Activated naive CD4-positive, alpha-beta T cell treated with anti-CD3 and anti-CD28 coated beads, Interleukin-2, amount 10 ng/mL, durations not matched to agents 7 days and 5 days (primary cell): ENCODE data around the gene GNG8.
"Not testable (repeated sequence)": the region's sequence is repeated elsewhere in the genome, so short reads cannot be mapped to it uniquely, and the experiment has no call there.

ENCODE experiments used
- CTCF ChIA-PET: fragments of 350-600 bp; sonication (Branson Sonifier 250); formaldehyde crosslinking; loops from one replicate; lab custom pipeline; 2021; ENCODE audit warnings: antibody characterized with exemption; lab: Charles Lee
- DNase-seq: peaks from one replicate; pipeline ENCODE4 v3.0.0-alpha.2; 2020
- H3K27ac Mint-ChIP-seq: one replicate; pipeline ENCODE4 v1.8.0; 2021; ENCODE audit warnings: mild to moderate bottlenecking, moderate library complexity, mixed read lengths
- H3K27me3 Mint-ChIP-seq: one replicate; pipeline ENCODE4 v1.8.0; 2021; ENCODE audit warnings: mild to moderate bottlenecking, mixed read lengths
- H3K36me3 Mint-ChIP-seq: one replicate; pipeline ENCODE4 v1.8.0; 2021; ENCODE audit warnings: mixed read lengths
- H3K4me1 Mint-ChIP-seq: one replicate; pipeline ENCODE4 v1.8.0; 2021; ENCODE audit warnings: mixed read lengths
- H3K4me3 Mint-ChIP-seq: one replicate; pipeline ENCODE4 v1.8.0; 2021; ENCODE audit warnings: mild to moderate bottlenecking, moderate library complexity, mixed read lengths
- H3K9me3 Mint-ChIP-seq: one replicate; pipeline ENCODE4 v1.8.0; 2021; ENCODE audit warnings: mixed read lengths

The GNG8 gene

DNA sequence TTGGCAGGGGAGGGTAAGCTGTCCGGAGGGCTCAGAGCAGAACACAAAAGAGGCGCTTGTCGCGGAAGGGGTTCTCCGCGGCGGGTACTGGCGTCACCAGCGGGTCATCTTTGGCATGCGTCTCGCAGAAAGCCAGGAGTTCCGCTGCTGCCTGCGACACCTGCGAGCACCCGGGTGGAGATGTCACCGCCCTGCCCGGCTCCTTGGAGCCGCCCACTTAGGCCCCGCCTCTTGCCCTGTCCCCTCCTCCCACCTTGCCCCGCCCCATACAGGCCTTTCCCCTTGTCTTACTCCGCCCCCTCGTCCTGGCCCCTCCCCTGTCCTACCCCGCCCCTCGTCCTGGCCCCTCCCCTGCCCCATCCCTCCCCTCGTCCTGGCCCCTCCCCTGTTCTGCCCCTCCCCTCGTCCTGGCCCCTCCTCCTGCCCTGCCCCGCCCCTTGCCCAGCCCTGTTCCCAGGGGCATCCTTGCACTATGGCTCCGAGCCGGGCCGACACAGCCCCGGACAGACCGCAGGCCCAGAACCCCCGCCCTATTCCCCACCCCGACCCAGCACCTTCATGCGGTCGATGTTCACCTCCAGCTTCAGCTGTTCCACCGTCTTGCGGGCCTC is 1.9 kb downstream of the GNG8 start:
- Mint-ChIP-seq H3K4me3 (peak overlapping the region; percentile 63), H3K27ac (peak overlapping the region; percentile 15), H3K9me3 (no peaks in the 10 kb centered on the region), H3K27me3 (peaks cover 52% of the 10 kb centered on the region), H3K36me3 (no peaks in the 10 kb centered on the region), H3K4me1 (peaks cover 18% of the 10 kb centered on the region)
- CTCF ChIA-PET, result interaction anchor here (1.0 to 1.3 kb wide), 2 partner anchors 14 to 20 kb away, joined by 4 read pairs; no protein-coding TSS in a partner anchor
- peak; percentile 97 for DNase-seq

- CTCF ChIA-PET, result interaction anchor here (0.8 to 2.4 kb wide), 3 partner anchors 13 to 19 kb away, joined by 3 to 12 read pairs (median 4); no protein-coding TSS in a partner anchor
- Mint-ChIP-seq H3K9me3 (no peaks in the 10 kb centered on the region), H3K27ac (no peak overlapping the region), H3K27me3 (peaks cover 52% of the 10 kb centered on the region), H3K4me1 (peaks cover 23% of the 10 kb centered on the region), H3K36me3 (no peaks in the 10 kb centered on the region), H3K4me3 (peak overlapping the region; percentile 63)
- DNase-seq, result no peak
These were observed 2.9 kb downstream of the GNG8 start for GRCh38 chr19:46633130-46633529.

- peaks cover 52% of the 10 kb centered on the region for H3K27me3 Mint-ChIP-seq
- no peak overlapping the region for H3K4me3 Mint-ChIP-seq
- peaks cover 27% of the 10 kb centered on the region for H3K4me1 Mint-ChIP-seq
- H3K27ac Mint-ChIP-seq, result no peak overlapping the region
- no peak for DNase-seq
- H3K36me3 Mint-ChIP-seq, result no peaks in the 10 kb centered on the region
- CTCF ChIA-PET, result interaction anchor here (0.6 to 2.5 kb wide), 5 partner anchors 9 to 30 kb away, joined by 3 to 12 read pairs (median 4); no protein-coding TSS in a partner anchor
- H3K9me3 Mint-ChIP-seq, result no peaks in the 10 kb centered on the region
These were observed 4.5 kb downstream of the GNG8 start for GRCh38 chr19:46631481-46631880.

DNA sequence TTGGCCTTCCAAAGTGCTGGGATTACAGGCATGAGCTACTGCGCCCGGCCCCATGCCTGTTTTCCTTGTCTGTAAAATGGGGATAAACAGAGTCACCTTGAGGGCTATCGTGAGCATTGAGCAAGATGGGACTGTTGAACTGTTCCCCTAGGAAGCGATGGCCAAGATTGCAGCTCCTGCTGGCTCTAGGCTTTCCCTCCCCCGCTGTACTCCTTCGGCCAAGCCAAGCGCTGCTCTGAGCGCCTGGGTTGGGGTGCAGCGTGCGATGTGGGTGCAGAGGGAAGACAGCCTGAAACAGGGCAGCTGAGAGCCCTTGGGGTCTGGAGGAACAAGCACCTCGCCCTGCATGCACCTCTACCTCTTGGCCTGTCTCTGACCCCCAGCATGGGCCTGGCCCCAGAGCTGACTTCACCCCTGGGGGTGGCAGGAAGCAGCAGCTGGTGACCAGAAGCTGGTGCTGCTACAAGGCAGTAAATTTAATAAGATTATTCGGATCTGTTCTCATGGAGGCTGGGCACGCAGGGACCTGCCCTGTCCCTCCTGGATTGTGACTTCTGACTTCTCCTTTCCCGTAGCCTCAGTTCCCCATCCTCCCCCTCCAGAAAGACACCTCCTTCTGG is 5.3 kb downstream of the GNG8 start:
- Mint-ChIP-seq H3K36me3 (no peaks in the 10 kb centered on the region), H3K4me1 (peaks cover 28% of the 10 kb centered on the region), H3K27ac (no peak overlapping the region), H3K27me3 (peaks cover 52% of the 10 kb centered on the region), H3K4me3 (no peak overlapping the region), H3K9me3 (no peaks in the 10 kb centered on the region)
- DNase-seq, result no peak
- CTCF ChIA-PET, result interaction anchor here (1.0 to 2.5 kb wide), 4 partner anchors 8 to 31 kb away, joined by 4 to 12 read pairs (median 6); no protein-coding TSS in a partner anchor

GRCh38 chr19:46629546-46630025 is 6.4 kb downstream of the GNG8 start:
- H3K36me3 Mint-ChIP-seq, result no peaks in the 10 kb centered on the region
- no peak for DNase-seq
- peaks cover 35% of the 10 kb centered on the region for H3K4me1 Mint-ChIP-seq
- no peak overlapping the region for H3K27ac Mint-ChIP-seq
- no peaks in the 10 kb centered on the region for H3K9me3 Mint-ChIP-seq
- no peak overlapping the region for H3K4me3 Mint-ChIP-seq
- H3K27me3 Mint-ChIP-seq, result peaks cover 44% of the 10 kb centered on the region
- CTCF ChIA-PET, result interaction anchor here (1.1 to 1.6 kb wide), 4 partner anchors 11 to 18 kb away, joined by 3 to 9 read pairs (median 4); no protein-coding TSS in a partner anchor

DNA sequence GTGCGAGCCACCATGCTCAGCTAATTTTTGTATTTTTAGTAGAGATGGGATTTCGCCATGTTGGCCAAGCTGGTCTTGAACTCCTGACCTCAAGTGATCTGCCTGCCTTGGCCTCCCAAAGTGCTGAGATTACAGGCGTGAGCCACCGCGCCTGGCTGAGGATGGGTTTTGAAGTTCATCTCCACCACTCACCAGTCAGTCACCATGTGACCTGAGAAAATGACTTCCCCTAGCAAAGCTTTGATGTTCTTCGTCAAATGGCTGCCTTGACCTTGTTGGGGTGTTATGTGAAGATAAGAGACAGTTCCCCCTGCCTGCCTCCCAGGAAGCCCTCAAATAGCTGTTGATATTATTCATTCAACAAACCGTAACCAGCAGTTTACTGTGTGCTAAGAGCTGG is 7.0 kb downstream of the GNG8 start:
- Mint-ChIP-seq H3K27me3 (peaks cover 38% of the 10 kb centered on the region), H3K4me1 (peaks cover 40% of the 10 kb centered on the region)
- not testable (repeated sequence) for H3K4me3 Mint-ChIP-seq, DNase-seq, H3K36me3 Mint-ChIP-seq, H3K9me3 Mint-ChIP-seq, H3K27ac Mint-ChIP-seq
- CTCF ChIA-PET, result interaction anchor here (1.1 to 1.6 kb wide), 4 partner anchors 11 to 17 kb away, joined by 3 to 9 read pairs (median 4); no protein-coding TSS in a partner anchor

DNA sequence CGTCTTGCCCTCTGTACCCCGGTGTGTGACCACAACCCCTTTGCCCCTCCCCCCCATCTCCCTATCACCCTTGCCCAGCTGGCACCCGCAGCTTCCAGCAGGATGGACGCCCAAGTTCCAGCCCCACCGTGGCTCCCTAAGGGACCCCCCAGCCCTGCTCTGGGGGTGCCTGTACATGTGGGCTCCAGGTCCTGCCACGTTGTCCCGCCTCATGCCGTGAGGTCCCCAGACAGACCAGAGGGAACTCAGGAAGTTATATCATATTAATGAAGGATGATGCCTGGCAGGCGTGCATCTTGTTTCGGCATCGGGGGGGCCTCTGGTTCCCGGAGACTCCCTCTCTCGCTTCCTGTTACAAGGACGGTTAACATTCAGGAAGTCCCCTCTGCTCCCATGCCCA is 9.6 kb downstream of the GNG8 start:
- CTCF ChIA-PET, result no interaction called here
- Mint-ChIP-seq H3K27me3 (peaks cover 13% of the 10 kb centered on the region), H3K9me3 (no peaks in the 10 kb centered on the region), H3K4me3 (no peak overlapping the region), H3K4me1 (peaks cover 43% of the 10 kb centered on the region), H3K27ac (no peak overlapping the region), H3K36me3 (peaks cover 2% of the 10 kb centered on the region)
- no peak for DNase-seq

DNA sequence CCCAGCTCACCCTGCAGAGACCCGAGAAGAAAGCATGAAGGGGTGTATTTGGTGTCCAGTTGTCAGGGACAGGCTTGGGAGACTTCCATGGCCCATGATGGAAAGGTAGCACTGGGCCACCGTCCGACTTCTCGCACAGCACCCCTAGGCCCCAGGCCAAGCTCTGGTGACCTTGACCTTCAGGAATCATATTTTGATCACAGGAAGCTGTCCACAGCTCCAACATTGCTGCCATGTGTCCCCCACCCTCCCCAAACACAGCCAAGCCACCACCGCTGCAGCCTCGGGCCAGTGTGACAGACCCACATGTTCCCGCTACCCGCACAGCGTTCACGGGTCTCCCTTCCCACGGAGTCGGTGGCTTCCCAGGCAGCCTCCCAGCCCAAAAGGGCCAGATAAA is 10.3 kb downstream of the GNG8 start:
- H3K4me1 Mint-ChIP-seq, result peaks cover 50% of the 10 kb centered on the region
- DNase-seq, result no peak
- H3K36me3 Mint-ChIP-seq, result peaks cover 2% of the 10 kb centered on the region
- peaks cover 6% of the 10 kb centered on the region for H3K27me3 Mint-ChIP-seq
- CTCF ChIA-PET, result interaction anchor here (2.8 kb wide), 1 partner anchor 11 kb away, joined by 15 read pairs; no protein-coding TSS in a partner anchor
- no peak overlapping the region for H3K27ac Mint-ChIP-seq
- no peak overlapping the region for H3K4me3 Mint-ChIP-seq
- H3K9me3 Mint-ChIP-seq, result no peaks in the 10 kb centered on the region

DNA sequence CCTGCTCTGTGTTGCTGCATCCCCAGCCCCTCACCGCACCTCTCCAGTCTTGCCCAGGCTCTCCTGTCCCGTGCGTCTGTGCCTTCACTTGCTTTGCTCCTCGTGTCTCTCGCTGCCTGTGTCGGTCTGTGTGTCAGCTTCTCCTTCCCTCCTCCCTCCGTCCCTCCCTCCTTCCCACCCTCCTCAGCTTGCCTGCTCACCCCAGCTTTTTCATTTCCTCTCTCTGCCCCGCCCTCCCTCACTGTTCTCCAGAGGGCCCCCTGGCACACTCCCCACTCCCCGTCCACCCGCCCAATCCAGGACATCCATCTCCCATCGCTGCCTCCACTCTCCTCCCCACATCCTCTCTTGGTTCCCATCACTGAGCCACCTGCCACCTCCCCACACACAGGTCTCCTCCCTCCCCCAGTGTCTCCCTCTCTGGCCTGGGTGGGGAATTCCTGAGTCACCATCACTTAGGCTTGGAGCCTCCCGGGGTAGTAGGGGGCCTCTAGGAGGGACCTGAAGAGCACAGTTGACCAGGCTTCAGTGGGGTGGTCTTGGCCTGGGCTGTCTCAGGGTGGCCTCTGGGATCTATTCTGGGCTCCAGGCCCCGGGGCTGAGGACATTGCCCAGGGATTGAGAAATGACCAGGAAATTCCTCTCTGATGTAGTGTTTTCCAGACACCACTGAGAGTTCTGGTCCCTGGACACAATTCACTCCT is 10.9 kb downstream of the GNG8 start, which contains the start of gene PTGIR:
Gene PTGIR, minus strand, starts transcription at position 132 of the 704 bp plus-strand sequence. CDS start 864 bp downstream, outside the sequence.
- no peaks in the 10 kb centered on the region for H3K9me3 Mint-ChIP-seq
- H3K36me3 Mint-ChIP-seq, result peaks cover 2% of the 10 kb centered on the region
- H3K27me3 Mint-ChIP-seq, result peaks cover 4% of the 10 kb centered on the region
- CTCF ChIA-PET, result interaction anchor here (2.8 kb wide), 1 partner anchor 11 kb away, joined by 15 read pairs; no protein-coding TSS in a partner anchor
- peak within 1 kb of the TSS; percentile 73 for H3K4me3 Mint-ChIP-seq
- H3K27ac Mint-ChIP-seq, result peak within 1 kb of the TSS; percentile 84
- peaks cover 57% of the 10 kb centered on the region for H3K4me1 Mint-ChIP-seq
- peak; percentile 52 for DNase-seq

DNA sequence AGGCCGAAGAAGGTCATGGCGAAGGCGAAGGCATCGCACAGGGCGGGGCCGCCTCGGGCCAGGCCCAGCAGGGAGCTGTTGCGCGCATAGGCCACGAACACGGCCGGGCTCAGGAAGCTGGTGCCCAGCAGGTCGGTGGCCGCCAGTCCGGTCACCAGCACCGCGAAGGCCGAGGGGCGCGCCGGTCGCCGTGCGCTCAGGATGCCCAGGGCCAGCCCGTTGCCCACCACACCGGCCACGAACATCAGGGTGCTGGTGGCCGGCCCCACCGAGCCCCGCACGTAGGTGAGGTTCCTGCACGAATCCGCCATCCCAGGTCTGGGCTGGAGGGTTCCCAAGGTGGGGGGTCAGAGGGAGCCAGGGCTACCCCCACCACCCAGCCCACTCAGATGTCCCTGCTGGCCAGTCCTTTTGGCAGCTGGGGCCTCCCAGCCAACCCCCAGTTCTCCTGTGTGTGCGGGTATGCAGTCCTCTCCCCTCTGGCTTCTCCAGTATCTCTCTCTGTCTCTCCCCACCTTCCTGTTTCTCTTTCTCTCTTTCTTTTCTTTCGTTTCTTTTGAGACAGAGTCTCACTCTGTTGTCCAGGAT is 12.0 kb downstream of the GNG8 start:
- no peaks in the 10 kb centered on the region for H3K9me3 Mint-ChIP-seq
- H3K27ac Mint-ChIP-seq, result peak overlapping the region; percentile 84
- peaks cover 2% of the 10 kb centered on the region for H3K36me3 Mint-ChIP-seq
- CTCF ChIA-PET, result interaction anchor here (2.8 kb wide), 1 partner anchor 10 kb away, joined by 15 read pairs; no protein-coding TSS in a partner anchor
- no peak for DNase-seq
- H3K4me1 Mint-ChIP-seq, result peaks cover 66% of the 10 kb centered on the region
- H3K27me3 Mint-ChIP-seq, result no peaks in the 10 kb centered on the region
- peak overlapping the region; percentile 73 for H3K4me3 Mint-ChIP-seq

DNA sequence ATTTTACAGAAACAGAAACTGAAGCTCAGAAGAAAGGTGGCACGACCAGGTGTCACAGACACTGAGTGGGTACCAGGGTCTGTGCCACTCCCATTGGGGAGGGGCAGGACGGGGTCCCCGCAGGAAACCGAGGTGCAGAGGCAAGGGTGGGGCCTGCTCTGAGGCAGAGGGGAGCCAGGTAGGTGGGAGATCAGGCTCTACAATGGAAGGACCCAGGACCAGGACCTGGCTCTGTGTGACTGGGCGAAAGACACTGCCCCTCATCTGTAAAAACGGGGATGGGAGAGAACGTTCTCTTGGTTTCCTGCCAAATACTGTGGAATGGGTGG is 13.9 kb downstream of the GNG8 start:
- H3K9me3 Mint-ChIP-seq, result no peaks in the 10 kb centered on the region
- CTCF ChIA-PET, result interaction anchor here (0.8 to 2.2 kb wide), 3 partner anchors 9 to 15 kb away, joined by 3 to 13 read pairs (median 7); no protein-coding TSS in a partner anchor
- H3K27ac Mint-ChIP-seq, result peak overlapping the region; percentile 68
- H3K4me1 Mint-ChIP-seq, result peaks cover 72% of the 10 kb centered on the region
- peaks cover 2% of the 10 kb centered on the region for H3K36me3 Mint-ChIP-seq
- no peaks in the 10 kb centered on the region for H3K27me3 Mint-ChIP-seq
- no peak for DNase-seq
- H3K4me3 Mint-ChIP-seq, result peak overlapping the region; percentile 62

DNA sequence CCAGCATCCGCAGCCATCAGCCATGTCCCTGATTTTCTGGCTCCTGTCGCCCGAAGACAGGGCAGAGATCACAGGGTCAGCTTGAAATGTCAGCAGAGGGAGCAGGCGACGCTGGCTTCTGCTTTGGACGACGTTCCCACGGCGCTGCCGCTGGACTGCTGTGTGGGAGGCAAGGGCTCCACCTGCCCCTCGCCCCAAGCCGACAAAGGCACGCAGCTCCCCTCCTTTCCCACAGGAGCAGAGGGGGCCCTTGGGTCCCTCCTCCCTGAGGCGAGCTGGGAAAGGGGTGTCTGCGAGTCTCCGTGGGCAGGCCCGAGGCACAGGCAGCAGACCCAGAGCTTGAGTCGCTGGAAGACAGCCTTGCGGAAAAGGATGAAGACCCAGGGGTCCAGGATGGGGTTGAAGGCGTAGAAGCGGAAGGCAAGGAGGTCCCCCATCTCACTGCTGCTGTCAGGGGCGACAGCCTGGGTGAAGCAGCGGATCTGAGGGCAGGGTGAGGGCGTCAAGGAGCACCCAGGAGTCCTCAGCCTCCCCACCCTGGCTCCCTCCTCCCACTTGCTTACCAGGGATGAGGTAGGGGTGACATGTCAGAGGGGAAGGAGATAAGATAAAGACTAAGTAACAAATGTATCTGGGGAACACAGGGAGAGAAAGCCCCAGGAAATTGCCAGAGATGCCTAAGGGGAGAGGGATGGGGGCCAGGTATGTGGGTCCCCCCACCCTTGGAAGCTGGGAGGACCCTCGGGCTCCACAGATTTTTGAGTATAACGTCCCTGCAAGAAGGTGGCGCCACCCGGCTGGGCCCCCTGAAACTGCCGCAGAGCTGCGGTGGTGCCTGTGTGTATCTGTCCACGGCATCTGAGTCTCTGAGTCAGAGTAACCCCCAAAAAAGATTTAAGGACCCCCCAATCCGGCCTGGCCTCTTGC is 14.5 kb downstream of the GNG8 start:
- Mint-ChIP-seq H3K36me3 (peaks cover 2% of the 10 kb centered on the region), H3K4me3 (peak overlapping the region; percentile 62), H3K4me1 (peaks cover 78% of the 10 kb centered on the region), H3K9me3 (no peaks in the 10 kb centered on the region), H3K27ac (peak overlapping the region; percentile 77), H3K27me3 (no peaks in the 10 kb centered on the region)
- CTCF ChIA-PET, result interaction anchor here (0.8 to 2.5 kb wide), 5 partner anchors 9 to 40 kb away, joined by 3 to 17 read pairs (median 7); partner anchors contain the start of gene DACT3
- DNase-seq, result peak; percentile 30
